ENCODE results near the gene ZNF394. TPM values are rescaled to one million over a fixed set of nuclear protein-coding genes. Genes with fewer than 3 reads are reported as not detected.
"Not testable (repeated sequence)": the region's sequence is repeated elsewhere in the genome, so short reads cannot be mapped to it uniquely, and the experiment has no call there.

Gene ZNF394
- polyA plus RNA-seq, 3 donors, result 13.8 to 20.3 (median 14.3) TPM

DNA sequence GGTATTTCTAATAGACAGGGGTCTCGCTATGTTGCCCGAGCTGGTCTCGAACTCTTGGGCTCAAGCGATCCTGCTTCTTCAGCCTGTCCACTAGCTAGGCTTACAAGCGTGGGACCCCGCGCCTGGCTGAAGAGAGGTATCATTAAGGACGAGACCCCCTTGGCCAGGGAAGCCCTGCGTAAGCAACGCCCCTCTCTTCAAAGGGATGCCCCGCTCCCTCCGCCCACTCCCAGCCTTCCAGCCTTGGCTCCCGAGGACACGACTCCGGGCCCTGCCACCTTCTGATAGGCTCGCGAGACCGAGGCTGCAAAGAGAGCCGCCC, 4.2 kb upstream of the ZNF394 start:
- DNase-seq (ENCODE audit: extremely low read depth in 1 of 11, low read depth in 9 of 11, low spot score in 4 of 11), result peak in 7 of 11 donors; percentile 89 to 98 (median 96)

DNA sequence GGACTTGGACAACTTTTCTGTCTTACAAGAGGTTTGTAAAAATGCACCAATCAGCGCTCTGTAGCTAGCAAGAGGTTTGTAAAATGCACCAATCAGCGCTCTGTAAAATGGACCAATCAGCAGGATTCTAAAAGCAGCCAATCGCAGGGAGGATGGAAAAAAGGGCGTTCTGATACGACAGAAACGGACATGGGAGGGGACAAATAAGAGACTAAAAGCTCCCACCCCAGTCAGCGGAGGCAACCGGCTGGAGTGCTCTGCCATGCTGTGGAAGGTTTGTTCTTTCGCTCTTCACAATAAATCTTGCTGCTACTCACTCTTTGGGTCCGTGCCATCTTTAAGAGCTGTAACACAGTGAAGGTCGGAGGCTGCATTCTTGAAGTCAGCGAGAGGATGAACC, 1.2 kb upstream of the ZNF394 start:
- DNase-seq (ENCODE audit: extremely low read depth in 1 of 11, low read depth in 9 of 11, low spot score in 4 of 11), result not testable (repeated sequence)

DNA sequence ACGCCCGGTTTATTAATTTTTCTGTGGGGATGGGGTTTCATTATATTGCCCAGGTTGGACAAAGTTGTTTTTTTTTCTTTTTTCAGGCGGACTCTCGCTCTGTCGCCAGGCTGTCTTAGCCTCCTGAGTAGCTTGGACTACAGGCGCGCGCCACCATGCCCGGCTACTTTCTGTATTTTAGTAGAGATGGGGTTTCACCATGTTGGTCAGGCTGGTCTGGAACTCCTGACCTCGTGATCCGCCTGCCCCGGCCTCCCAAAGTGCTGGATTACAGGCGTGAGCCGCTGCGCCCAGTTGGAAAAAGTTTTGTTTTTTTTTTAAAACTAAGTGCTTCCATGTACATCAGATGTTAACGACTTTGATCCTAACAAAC, 542 bp upstream of the ZNF394 start:
- DNase-seq (ENCODE audit: extremely low read depth in 1 of 11, low read depth in 9 of 11, low spot score in 4 of 11), result no peak

DNA sequence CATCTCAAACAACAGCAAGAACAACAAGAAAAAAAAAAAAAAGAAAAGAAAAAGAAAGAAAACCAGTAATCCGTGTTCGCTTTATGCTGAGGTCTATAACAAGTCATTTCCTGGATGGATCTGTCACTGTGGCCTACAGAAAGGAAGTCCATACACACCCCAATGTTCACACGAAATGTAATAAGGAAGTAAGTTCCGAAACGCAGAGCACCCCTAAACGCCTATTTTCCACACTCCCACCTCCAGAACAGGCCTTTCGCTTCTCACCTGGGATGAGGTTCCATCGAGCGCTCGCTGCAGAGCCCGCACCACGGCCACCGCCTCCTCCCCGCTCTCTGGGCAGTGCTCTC, 735 bp downstream of the ZNF394 start:
- no peak for DNase-seq (ENCODE audit: extremely low read depth in 1 of 11, low read depth in 9 of 11, low spot score in 4 of 11)

DNA sequence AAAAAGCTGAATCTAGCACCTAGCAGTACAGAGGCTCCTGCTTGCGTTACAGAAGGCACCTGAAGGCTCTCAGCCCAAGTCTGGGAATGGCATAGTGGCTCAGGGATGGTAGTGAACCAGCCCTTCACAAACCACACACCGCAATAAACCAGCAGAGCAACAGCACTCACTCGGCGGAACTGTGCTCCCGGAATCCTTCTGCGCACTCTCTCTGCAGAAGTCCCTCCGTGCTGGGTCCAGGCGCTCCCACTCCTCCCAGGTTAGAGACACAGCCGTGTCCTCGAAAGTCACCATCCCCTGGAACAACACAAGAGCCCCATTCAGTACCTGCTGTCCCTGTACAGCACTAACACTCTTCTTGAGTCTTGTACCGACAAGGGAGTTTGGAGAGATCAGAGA, 1.5 kb downstream of the ZNF394 start:
- DNase-seq (ENCODE audit: extremely low read depth in 1 of 11, low read depth in 9 of 11, low spot score in 4 of 11), result no peak

DNA sequence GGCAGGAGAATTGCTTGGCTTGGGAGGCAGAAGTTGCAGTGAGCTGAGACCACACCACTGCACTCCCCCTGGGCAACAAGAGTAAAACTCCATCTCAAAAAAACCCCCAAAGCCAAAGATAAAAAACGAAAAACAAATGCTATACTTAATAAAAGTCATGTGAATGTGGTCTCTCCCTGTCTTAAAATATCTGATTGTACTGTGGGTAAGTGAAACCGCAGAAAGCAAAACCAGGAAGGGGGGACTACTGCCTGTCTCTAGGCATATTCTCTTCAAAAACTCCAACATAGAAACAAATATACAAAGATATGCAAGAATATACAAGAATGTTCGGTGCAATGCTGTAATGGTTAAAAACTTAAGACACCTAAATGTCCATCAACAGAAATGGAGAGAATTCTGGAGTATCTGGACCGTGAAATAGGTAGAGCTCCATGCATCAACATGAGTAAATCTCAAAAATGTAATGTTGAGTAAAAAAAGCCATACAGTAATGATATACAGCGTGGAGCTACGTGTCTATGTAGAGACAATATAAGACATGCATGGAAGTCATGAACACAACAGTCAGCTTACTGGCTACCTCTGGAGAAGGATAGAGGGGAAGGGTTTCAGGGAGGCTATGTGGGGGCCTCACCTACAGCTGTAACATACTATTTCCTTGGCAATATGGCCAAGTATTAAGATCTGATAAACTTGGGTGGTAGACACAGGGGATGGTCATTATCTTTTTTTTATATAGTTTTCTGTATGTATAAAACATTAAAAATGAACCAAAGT, 2.1 kb downstream of the ZNF394 start:
- DNase-seq (ENCODE audit: extremely low read depth in 1 of 11, low read depth in 9 of 11, low spot score in 4 of 11), result no peak

DNA sequence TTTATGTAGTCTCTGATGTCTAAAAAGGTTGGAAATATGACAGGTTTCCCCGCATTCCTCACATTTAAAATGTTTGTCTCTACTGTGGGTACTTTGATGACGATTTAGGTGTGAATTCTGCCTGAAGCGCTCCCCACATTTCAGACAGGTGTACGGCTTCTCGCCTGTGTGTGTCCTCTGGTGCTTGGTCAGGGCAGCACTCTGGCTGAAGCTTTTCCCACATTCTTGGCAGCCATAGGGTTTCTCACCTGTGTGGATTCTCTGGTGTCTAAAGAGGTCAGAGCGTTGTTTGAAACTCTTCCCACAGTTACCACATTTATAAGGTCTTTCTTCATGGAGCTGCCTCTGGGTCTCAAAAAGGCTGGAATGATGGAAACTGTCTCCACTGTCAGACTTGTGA, 6.3 kb downstream of the ZNF394 start:
- no peak for DNase-seq (ENCODE audit: extremely low read depth in 1 of 11, low read depth in 9 of 11, low spot score in 4 of 11)

DNA sequence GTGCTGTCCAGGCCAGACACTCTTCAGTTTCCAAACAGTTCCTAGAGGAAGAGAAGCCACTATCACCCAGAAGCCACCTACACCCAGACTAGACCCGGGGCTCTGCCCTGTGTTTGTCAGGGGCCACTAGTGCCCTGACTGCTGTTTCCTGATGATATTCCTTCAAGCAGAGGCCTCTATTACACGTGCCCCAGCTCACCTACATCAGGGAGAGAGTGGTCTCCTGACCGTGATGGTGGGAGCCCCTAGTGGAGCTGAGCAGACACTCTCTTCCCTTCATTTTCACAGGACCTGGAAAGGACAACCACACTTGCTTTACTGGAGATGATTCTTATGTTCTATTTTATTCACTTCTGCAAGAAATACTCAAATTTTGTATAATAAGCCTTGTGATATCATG, 9.2 kb downstream of the ZNF394 start:
- no peak for DNase-seq (ENCODE audit: extremely low read depth in 1 of 11, low read depth in 9 of 11, low spot score in 4 of 11)

DNA sequence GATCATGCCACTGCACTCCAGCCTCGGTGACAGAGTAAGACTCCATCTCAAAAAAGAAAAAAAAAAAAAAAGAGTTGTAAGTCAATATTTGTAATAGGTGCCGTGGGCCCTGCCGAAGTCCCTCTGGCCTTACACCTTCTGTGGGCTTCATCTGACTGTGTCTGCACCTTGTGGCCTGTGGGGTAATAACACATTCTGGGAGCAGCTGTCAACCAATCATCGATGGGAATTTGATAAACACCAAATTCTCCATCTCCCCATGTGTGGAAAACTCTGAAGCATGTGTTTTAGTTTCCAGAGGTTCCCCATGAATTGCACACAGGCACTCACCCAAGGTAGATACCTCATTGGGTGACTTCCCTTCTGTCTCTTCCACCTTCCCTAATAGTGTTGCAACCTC, 10.8 kb downstream of the ZNF394 start:
- DNase-seq (ENCODE audit: extremely low read depth in 1 of 11, low read depth in 9 of 11, low spot score in 4 of 11), result no peak

DNA sequence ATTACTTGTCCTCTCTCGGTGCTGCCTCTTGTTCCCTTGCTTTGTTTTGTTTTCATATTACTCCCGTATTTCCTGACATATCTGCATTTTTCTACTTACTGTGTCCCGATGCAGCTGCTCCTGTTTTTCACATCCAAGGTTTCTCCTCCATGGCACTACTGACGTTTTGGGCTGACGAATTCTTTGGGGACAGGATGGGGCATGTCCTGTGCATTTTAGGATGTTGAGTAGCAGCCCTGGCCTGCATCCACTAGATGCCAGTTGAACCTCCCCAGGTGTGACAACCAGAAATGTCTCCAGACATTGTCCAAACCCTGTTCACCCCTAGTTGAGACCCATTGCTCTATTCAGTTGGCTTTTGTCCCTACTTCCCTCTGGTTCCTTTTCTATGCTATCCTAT, 15.0 kb downstream of the ZNF394 start:
- DNase-seq (ENCODE audit: extremely low read depth in 1 of 11, low read depth in 9 of 11, low spot score in 4 of 11), result no peak

DNA sequence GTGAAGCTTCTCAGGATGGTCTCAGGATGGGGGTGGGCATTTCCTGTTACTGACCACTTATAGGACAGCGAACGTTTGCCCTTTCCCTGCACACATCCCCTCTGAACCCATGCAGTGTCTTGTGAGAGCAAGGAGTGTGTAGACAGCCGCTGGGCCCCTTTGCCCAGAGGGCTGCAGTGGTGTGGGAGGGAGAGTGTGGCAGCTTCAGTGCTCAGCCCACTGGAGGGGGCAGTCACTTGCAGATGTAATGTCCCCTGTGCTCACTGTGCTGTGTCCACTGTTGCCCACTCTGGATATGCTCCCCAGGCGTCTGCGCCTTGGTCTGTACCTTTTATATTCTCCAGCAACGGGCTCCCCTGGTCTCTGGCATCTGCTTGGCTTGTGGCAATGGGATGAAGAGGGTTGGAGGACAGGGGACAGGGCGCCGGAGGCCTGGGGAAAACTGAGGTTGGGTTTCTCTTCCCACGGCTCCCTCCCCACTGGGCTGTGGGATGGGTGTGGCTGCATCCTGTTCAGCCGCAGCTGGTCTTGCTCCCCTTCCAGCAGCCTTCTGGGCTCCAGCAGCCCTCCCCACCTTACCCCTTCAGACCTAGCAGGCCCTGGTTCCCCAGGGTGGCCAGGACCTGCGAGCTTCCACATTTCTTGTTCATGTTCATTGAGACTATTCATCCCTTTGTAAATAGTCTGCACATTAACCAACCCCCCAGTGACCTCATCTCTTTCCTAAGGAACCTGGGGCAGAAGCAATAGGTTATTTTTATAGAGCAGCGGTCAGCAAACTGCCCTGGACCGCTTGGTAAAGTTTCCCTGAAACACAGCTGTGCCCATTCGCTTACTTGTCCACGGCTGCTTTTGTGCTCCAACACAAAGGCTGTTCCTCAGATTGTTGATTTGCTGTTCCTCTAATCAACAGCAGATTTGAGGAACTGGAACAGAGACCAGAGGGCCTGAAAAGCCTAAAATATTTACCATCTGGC, 21.3 kb downstream of the ZNF394 start:
- no peak for DNase-seq (ENCODE audit: extremely low read depth in 1 of 11, low read depth in 9 of 11, low spot score in 4 of 11)

DNA sequence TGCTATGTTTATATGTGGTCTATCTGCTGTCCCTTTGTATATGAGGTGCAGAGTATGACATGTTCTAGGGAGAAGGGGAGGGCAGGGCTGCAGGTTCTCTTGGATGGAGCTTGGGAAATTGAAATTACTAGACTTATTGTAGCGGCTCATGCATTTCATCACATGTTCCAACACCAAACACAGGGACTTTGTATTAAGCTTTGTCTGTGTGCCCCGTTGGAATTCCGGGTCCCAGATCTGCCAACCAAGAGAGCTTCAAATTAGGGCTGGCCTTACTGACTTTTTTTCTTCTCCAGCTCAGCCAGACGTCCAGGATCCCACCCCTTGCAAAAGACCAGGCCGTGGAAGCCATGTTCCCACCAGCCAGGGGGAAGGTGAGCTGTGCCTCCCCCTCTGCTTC, 24.0 kb downstream of the ZNF394 start:
- DNase-seq (ENCODE audit: extremely low read depth in 1 of 11, low read depth in 9 of 11, low spot score in 4 of 11), result no peak

DNA sequence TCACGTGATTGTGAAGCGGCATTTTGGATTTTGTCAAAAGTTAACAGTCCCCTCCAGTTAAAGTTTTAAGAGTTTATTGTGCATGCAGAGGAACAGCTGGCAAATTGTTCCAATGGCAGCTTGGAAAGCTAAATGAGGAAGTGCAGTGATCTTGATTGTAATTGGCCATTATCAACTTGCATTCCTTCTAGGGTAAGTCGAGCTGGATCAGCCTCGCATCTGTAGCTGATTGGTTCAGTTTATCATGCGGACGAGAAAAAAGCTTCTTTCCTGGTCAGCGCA, 26.8 kb downstream of the ZNF394 start:
- DNase-seq (ENCODE audit: extremely low read depth in 1 of 11, low read depth in 9 of 11, low spot score in 4 of 11), result peak in 5 of 11 donors; percentile 23 to 46 (median 35)

DNA sequence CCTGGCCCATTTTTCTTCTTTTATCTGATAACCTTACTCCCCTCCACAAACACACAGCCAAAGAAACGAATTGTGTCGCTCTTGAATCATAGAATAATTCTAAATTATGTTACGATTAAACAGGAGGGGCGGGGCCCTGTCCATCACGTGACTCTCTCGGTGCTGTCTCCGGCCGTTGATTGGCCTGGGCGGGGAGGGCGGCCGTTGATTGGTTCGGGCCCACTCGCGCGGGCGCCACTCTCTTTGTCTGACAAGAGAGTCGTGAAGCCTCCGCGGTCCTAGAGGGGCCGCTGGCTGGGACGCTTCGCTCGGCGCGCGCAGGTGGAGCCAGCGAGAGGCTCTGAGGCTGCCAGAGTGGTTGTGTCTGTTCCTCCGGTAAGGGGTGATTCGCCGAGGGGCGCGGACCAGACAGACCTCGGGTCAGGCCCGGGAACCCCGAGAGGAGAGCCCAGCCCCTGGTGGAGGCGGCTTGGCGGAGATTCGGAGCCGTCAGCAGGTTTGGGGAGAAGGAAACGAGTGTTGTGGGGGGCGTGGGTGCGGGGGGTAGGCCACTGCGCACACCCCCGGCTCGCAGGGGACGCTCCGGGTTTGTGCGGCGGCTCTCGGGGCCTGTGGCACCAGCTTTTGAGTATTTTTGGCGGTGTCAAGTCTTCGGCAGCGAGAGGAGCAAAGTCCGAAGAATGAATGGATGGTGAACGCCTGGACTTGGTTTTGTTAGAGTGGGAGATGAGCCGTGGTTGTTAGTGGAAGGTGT, 27.3 kb downstream of the ZNF394 start, which contains the start of gene ZNF789:
Gene ZNF789, plus strand, starts transcription at position 330 of the 754 bp plus-strand sequence. CDS start 3,567 bp downstream, outside the sequence.
- DNase-seq (ENCODE audit: extremely low read depth in 1 of 11, low read depth in 9 of 11, low spot score in 4 of 11), result peak; percentile 83 to 97 (median 94)

DNA sequence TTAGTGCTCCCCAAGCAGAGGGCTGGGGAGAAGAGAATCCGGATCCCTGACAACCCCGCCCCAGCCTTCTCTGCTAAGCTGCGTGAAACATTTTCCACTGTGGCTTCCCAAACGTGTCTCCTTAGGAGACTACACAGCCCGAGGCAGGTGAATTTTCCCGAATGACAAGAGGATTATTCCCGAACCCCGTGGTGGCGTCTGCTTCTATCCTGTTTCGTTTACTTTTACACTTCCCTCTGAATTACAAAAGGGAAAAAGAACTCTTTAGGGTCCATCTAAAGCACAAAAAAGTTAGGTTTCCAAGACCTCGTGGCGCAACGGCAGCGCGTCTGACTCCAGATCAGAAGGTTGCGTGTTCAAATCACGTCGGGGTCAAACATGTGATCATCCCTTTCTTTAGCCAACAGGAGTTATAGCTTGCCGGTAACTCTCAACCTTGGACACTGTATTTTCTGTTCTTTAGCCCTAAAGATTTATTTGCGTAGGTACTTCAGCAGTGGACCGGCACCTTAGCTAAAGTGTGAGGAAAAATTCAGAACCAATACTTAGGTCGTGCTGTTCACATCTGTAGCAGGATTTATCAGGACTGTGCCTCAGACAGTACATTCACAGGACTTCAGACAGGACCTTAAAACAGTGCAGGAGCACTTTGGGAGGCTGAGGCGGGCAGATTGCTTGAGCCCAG, 30.6 kb downstream of the ZNF394 start:
- no peak for DNase-seq (ENCODE audit: extremely low read depth in 1 of 11, low read depth in 9 of 11, low spot score in 4 of 11)

DNA sequence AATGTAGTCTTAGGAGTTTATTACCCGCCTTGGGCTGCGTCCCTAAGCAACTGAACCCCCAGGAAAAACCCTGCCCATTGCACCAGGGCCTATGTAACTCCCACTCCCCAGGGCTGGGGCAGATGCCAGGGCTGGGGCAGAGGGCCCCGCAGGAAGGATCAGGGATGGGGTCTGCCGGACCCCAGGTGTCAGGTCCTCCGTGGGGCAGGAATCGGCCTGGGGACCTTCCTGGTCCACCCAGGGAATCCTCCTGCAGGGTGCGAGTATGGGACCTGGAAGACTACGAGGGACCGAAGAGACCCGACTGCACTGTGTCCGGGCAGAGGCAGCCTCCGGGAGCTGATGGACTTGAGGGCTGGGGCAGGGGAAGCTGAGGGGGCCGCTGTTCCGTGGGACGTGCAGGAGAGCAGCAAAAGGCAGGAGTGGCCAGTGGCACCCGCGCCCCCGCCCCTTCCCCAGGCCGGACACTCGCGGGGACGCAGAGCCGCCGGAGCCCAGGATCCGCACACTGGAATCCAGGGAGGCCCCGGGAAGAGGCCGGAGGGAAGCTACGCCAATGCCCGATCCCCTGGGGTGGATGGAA, 31.7 kb downstream of the ZNF394 start:
- no peak for DNase-seq (ENCODE audit: extremely low read depth in 1 of 11, low read depth in 9 of 11, low spot score in 4 of 11)

DNA sequence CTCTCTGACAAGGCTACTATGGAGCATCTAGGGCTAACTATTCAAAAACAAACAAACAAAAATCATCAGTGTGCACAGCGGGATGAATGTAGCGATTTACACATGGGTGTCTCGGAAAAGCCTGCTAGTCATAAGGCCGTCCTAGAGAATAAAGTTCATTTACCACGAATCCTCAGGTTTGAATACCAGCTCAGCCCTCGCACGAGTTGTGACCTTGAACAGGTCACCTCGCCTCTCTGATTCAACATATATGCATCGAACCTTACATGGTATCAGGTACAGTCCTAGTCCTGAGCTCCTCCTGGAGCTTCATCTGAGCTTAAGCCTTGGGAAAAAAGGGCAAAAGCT, 34.7 kb downstream of the ZNF394 start:
- no peak for DNase-seq (ENCODE audit: extremely low read depth in 1 of 11, low read depth in 9 of 11, low spot score in 4 of 11)

DNA sequence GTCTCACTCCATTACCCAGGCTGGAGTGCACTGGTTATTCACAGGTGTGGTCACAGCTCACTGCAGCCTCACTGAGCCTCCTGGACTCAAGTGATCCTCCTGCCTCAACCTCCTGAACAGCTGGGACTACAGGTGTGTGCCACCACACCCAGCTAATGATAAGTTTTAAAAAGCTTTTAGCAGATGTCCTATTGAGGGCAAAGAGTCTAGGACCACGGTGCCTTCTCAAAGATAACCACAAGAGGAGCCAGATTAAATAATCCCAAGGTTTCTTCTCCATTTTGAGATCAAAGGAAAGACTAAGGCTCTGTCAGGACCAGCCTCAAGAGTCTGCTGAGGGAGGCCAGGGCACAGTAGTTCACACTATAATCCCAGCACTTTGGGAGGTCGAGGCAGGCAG, 38.9 kb downstream of the ZNF394 start:
- no peak for DNase-seq (ENCODE audit: extremely low read depth in 1 of 11, low read depth in 9 of 11, low spot score in 4 of 11)

DNA sequence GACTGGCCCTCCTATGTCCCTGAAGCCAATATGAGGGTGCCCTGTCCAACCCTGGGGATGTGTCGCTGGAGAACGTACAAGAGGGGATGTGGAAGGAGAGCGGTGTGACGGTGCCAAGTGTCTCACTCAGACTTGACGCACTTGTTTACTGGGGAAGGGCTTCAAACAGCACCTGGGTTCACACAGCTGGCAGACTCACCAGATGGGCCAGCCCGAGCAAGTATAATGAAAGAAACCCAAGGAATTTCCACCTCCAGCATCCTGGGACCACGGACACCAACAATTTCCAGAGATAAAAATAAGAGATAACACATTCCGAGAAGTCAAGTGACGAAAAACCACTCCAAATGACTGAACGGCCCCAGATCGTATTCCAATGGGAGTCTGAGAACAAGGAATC, 39.4 kb downstream of the ZNF394 start:
- no peak for DNase-seq (ENCODE audit: extremely low read depth in 1 of 11, low read depth in 9 of 11, low spot score in 4 of 11)
